Liver (tissue), 9 donors: ENCODE results near the gene KRTAP4-5. TPM values are rescaled to one million over a fixed set of nuclear protein-coding genes. Genes with fewer than 3 reads are reported as not detected.

ENCODE experiments used
- DNase-seq: peaks from one replicate; pipeline ENCODE4 v3.0.0-alpha.2; 2017; ENCODE audit warnings: low spot score
- H3K27ac ChIP-seq, 2 donors: one replicate each; pipeline ENCODE4 v1.7.0; 2013; ENCODE audit warnings: inconsistent platforms in 2 of 2, low read length in 2 of 2, control low read depth in 1 of 2, low read depth in 1 of 2, mild to moderate bottlenecking in 1 of 2
- H3K27me3 ChIP-seq, 4 donors: one replicate each; pipeline versions ENCODE4 v1.6.1 to v1.7.0; 2013; ENCODE audit warnings: low read length in 3 of 4, inconsistent platforms in 1 of 4, mild to moderate bottlenecking in 1 of 4, moderate library complexity in 1 of 4; ENCODE audit not compliant: control insufficient read depth in 4 of 4, insufficient read depth in 4 of 4
- H3K36me3 ChIP-seq, 4 donors: one replicate each; pipeline versions ENCODE4 v1.6.1 to v1.7.0; 2013; ENCODE audit warnings: low read length in 3 of 4, mild to moderate bottlenecking in 3 of 4, low read depth in 1 of 4, moderate library complexity in 1 of 4; ENCODE audit not compliant: control insufficient read depth in 4 of 4, insufficient read depth in 3 of 4
- H3K4me1 ChIP-seq, 4 donors: one replicate each; pipeline versions ENCODE4 v1.6.1 to v1.7.0; 2013; ENCODE audit warnings: low read length in 3 of 4, mild to moderate bottlenecking in 3 of 4, moderate library complexity in 1 of 4; ENCODE audit not compliant: control insufficient read depth in 4 of 4, insufficient read depth in 4 of 4
- H3K4me3 ChIP-seq, 3 donors: one replicate each; pipeline versions ENCODE4 v1.6.1 to v1.7.0; 2013; ENCODE audit warnings: low read length in 3 of 3, control low read depth in 1 of 3, low read depth in 1 of 3, mild to moderate bottlenecking in 1 of 3
- H3K9ac ChIP-seq, 2 donors: one replicate each; pipeline ENCODE4 v1.7.0; 2013; ENCODE audit warnings: low read length in 2 of 2, mild to moderate bottlenecking in 2 of 2, moderate library complexity in 2 of 2, control low read depth in 1 of 2, low read depth in 1 of 2
- H3K9me3 ChIP-seq, 4 donors: one replicate each; pipeline versions ENCODE4 v1.6.1 to v1.7.0; 2013; ENCODE audit warnings: low read length in 3 of 4; ENCODE audit not compliant: control insufficient read depth in 4 of 4
- ATF3 ChIP-seq: IDR thresholded peaks from 2 replicates; pipeline ENCODE4 v1.6.1; 2016; ENCODE audit warnings: antibody characterized with exemption
- CTCF ChIP-seq: fragments of 150-350 bp; IDR thresholded peaks from 2 replicates; pipeline ENCODE4 v1.5.1; 2017; ENCODE audit warnings: improper control_type of control experiment, low read depth, low read length; ENCODE audit not compliant: missing input control
- EGR1 ChIP-seq, 2 donors: IDR thresholded peaks; 2 replicates each; pipeline ENCODE4 v1.6.1; 2016 to 2018; ENCODE audit warnings: antibody characterized with exemption in 2 of 2, low read depth in 2 of 2
- GABPA ChIP-seq, 2 donors: IDR thresholded peaks in 1 of 2; conservative IDR thresholded peaks in 1 of 2; 2 replicates each; pipeline ENCODE4 v1.6.1; 2016; ENCODE audit warnings: antibody characterized with exemption in 2 of 2, mild to moderate bottlenecking in 1 of 2, moderate library complexity in 1 of 2
- HNF4A ChIP-seq, 2 donors: conservative IDR thresholded peaks; 2 replicates each; pipeline ENCODE4 v1.6.1; 2016; ENCODE audit warnings: antibody characterized with exemption in 2 of 2, mild to moderate bottlenecking in 2 of 2
- JUND ChIP-seq, 2 donors: IDR thresholded peaks; 2 replicates each; pipeline ENCODE4 v1.6.1; 2016; ENCODE audit warnings: antibody characterized with exemption in 2 of 2
- MAX ChIP-seq: IDR thresholded peaks from 2 replicates; pipeline ENCODE4 v1.6.1; 2016; ENCODE audit warnings: antibody characterized with exemption
- NR2F2 ChIP-seq: IDR thresholded peaks from 2 replicates; pipeline ENCODE4 v1.6.1; 2016; ENCODE audit warnings: antibody characterized with exemption
- REST ChIP-seq: IDR thresholded peaks from 2 replicates; pipeline ENCODE4 v1.6.1; 2016; ENCODE audit warnings: antibody characterized with exemption, mild to moderate bottlenecking
- SP1 ChIP-seq: IDR thresholded peaks from 2 replicates; pipeline ENCODE4 v1.6.1; 2018; ENCODE audit warnings: antibody characterized with exemption, mild to moderate bottlenecking
- TAF1 ChIP-seq: conservative IDR thresholded peaks from 2 replicates; pipeline ENCODE4 v1.6.1; 2016; ENCODE audit warnings: antibody characterized with exemption, mild to moderate bottlenecking
- ZBTB33 ChIP-seq: IDR thresholded peaks from 2 replicates; pipeline ENCODE4 v1.6.1; 2016; ENCODE audit warnings: antibody characterized with exemption
- WGBS: extraction: QIAGEN DNeasy Blood & Tissue Kit; methylation state at CpG from one replicate; pipeline ENCODE4 v1.1.7; 2013; 5-methylcytosine and 5-hydroxymethylcytosine counted together
- polyA plus RNA-seq, 2 donors: library from polyadenylated mRNA; stranded (reverse) in 1 of 2; unstranded in 1 of 2; fragments of 200-250 nt in 1 of 2; fragments of >200 nt in 1 of 2; fragmentation: Nextera tagmentation in 1 of 2; extraction: Ambion mirVana in 1 of 2; gene quantifications; one replicate each; pipeline versions ENCODE4 v1.2.1 to v1.2.3, GENCODE V29; 2013 to 2015
- total RNA-seq, 2 donors: library from RNA; depleted of rRNA; stranded (reverse); fragments of >200 nt; gene quantifications; one replicate each; pipeline ENCODE4 v1.2.3, GENCODE V29; 2014
- donor health status: healthy.
- donor health status: healthy.
- donor health status: healthy.
- donor health status: healthy.
- donor health status: healthy.

Gene KRTAP4-5
- total and polyA plus RNA-seq, 4 donors = not detected

GRCh38 chr17:41178341-41178740 is 28.7 kb upstream of the KRTAP4-5 start:
- no peaks in the 10 kb centered on the region for H3K9me3 ChIP-seq
- DNase-seq = no peak
- no peaks in the 10 kb centered on the region for H3K36me3 ChIP-seq
- no peak overlapping the region for H3K27ac ChIP-seq
- no peaks in the 10 kb centered on the region for H3K4me1 ChIP-seq
- 96% methylated on average over 3 of the region's 3 CpGs for WGBS
- no peak for TF ChIP-seq ATF3
- H3K4me3 ChIP-seq = no peak overlapping the region
- no peak overlapping the region for H3K9ac ChIP-seq
- H3K27me3 ChIP-seq = peaks cover 0 to 3% (median 0%) of the 10 kb centered on the region in 4 donors

- Histone ChIP-seq H3K9me3 (no peaks in the 10 kb centered on the region), H3K27me3 (peaks cover 0 to 3% (median 0%) of the 10 kb centered on the region in 4 donors), H3K27ac (no peak within 1 kb of the TSS), H3K4me3 (no peak within 1 kb of the TSS), H3K9ac (no peak within 1 kb of the TSS), H3K36me3 (no peaks in the 10 kb centered on the region), H3K4me1 (no peaks in the 10 kb centered on the region)
- no peak for TF ChIP-seq NR2F2
- no peak for TF ChIP-seq SP1
- no peak for TF ChIP-seq GABPA (IDR thresholded peaks at IDR 0.05 in 1 of 2, conservative IDR thresholded peaks at IDR 0.05 in 1 of 2)
- no peak for TF ChIP-seq CTCF
- DNase-seq = no peak
- 93% methylated on average over 7 of the region's 7 CpGs for WGBS
Measured at GRCh38 chr17:41177727-41178271, 28.2 kb upstream of the KRTAP4-5 start, which contains the start of gene KRTAP4-2. Gene KRTAP4-2, minus strand, starts transcription at chr17:41178221. Its CDS starts 57 bp downstream, at chr17:41178164.

GRCh38 chr17:41176744-41177387 is 27.2 kb upstream of the KRTAP4-5 start:
- no peak overlapping the region for H3K27ac ChIP-seq
- TF ChIP-seq TAF1 = no peak
- no peak for TF ChIP-seq NR2F2
- no peak for TF ChIP-seq ZBTB33
- TF ChIP-seq REST = no peak
- TF ChIP-seq JUND (IDR thresholded peaks at IDR 0.05) = no peak
- no peak for TF ChIP-seq MAX
- no peak for TF ChIP-seq EGR1 (IDR thresholded peaks at IDR 0.05; ENCODE audit: low read depth in 2 of 2)
- TF ChIP-seq GABPA (IDR thresholded peaks at IDR 0.05 in 1 of 2, conservative IDR thresholded peaks at IDR 0.05 in 1 of 2) = no peak
- no peak for TF ChIP-seq CTCF
- TF ChIP-seq HNF4A (conservative IDR thresholded peaks at IDR 0.05) = no peak
- no peak overlapping the region for H3K4me3 ChIP-seq
- no peaks in the 10 kb centered on the region for H3K36me3 ChIP-seq
- no peak for DNase-seq
- H3K9ac ChIP-seq = no peak overlapping the region
- H3K4me1 ChIP-seq = no peaks in the 10 kb centered on the region
- WGBS = 68% methylated on average over 3 of the region's 3 CpGs
- no peaks in the 10 kb centered on the region for H3K27me3 ChIP-seq
- H3K9me3 ChIP-seq = no peaks in the 10 kb centered on the region
